Measurements from ENCODE around the gene MB. TPM values are rescaled to one million over a fixed set of nuclear protein-coding genes. Genes with fewer than 3 reads are reported as not detected.

The MB gene
- total and polyA plus RNA-seq, 9 of the 15 experiments (the other 6 are each of a cell fraction or from before 2014, with no cell fraction given) = not detected

DNA sequence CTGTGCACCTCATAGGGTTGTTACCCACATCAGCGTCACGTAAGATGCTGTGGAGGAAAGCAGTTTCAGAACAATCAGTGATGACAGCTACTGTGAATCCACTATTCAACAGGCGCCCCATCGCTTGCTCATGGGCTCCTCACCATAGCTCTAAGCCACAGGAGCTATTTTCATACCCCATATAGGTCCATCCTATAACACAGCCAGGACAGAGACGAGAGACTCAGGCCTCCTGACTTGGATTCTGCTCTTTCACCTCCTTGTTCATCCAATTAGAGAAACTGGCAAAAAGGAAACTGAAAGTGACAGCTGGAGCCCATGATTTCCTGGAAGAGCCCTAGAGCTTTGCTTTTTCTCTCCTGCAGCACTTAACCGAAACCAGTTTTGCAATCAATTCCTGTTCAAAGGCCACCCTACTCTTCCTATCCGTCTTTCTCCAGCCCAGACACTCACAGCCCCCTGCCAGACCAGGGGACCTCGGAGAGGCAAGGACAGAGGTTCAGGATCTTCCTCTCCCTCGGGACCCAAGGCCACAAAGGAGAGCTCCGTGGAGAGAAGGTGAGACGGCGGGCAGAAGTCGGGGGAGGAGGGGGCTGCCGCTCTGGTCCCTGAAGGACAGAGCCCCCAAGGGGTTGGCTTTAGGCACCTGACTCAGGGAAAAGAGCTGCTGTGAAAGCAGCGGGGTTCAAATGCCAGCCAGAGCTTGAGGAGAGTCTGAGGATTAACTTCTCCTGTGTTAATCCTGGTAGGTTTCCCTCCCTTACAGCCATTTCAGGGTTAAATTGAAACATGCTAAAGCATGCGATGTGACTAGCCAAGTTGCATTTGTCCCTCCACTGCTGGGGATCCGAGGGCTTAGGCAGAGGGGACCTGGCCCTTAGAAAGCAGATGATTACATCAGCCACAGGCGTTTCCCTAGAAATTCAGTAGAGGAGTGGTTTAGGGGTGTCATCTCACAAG, 31.2 kb upstream of the MB start, which contains the start of gene APOL6 (continued):
- TF ChIP-seq ZNF398 (CRISPR knock-in tag; IDR thresholded peaks at IDR 0.05) = no peak

- FAIRE-seq (no peak), DNase-seq (ENCODE audit: extremely low read depth in 1 of 4, low spot score in 3 of 4) (no peak), ATAC-seq (no peak)
- H3K79me2 ChIP-seq (ENCODE audit: control insufficient read depth, insufficient read depth, low read length) = no peaks in the 10 kb centered on the region
- intact Hi-C loops (cut with micrococcal nuclease) (no loop called here), in situ Hi-C loops (cut with MboI) (no loop called here)
- H3K9ac ChIP-seq (ENCODE audit: insufficient read depth in 1 of 2, low read depth in 2 of 2, low read length in 2 of 2) = no peak overlapping the region
- H3K27ac ChIP-seq (ENCODE audit: extremely low read depth, low read depth, low read length) = no peak overlapping the region
- H3K4me2 ChIP-seq (ENCODE audit: insufficient read depth, low read length) = no peak overlapping the region
- H3K36me3 ChIP-seq (ENCODE audit: control insufficient read depth, insufficient read depth, low read length) = no peaks in the 10 kb centered on the region
- BruUV-seq (replicated peaks) = no TSS peak
- no peaks in the 10 kb centered on the region for H3K9me3 ChIP-seq (replicated peaks; ENCODE audit: control insufficient read depth, insufficient read depth, low read depth, low read length)
- H3K4me1 ChIP-seq (replicated peaks in 1 of 2; ENCODE audit: control insufficient read depth in 2 of 2, insufficient read depth in 2 of 2, low read length in 2 of 2) = peaks cover 0 to 2% of the 10 kb centered on the region in 2 experiments; a peak in 3 of 5 replicates
- no peaks in the 10 kb centered on the region for H4K20me1 ChIP-seq (replicated peaks; ENCODE audit: control insufficient read depth, insufficient read depth, low read length)
- H3K4me3 ChIP-seq = no peak overlapping the region
- H2AFZ ChIP-seq (ENCODE audit: low read depth, low read length) = no peak overlapping the region
- WGBS (ENCODE audit: insufficient coverage, low coverage, missing lambda C conversion rate) = 56% methylated on average over 3 of the region's 4 CpGs
- CTCF ChIA-PET (ENCODE audit: low intra/inter-chr PET ratio) = no interaction called here
- POLR2A ChIA-PET = no interaction called here
- H3K9me1 ChIP-seq (ENCODE audit: control insufficient read depth, insufficient read depth, low read length) = no peaks in the 10 kb centered on the region
- H3K27me3 ChIP-seq (ENCODE audit: control insufficient read depth in 2 of 2, insufficient read depth in 2 of 2, low read length in 2 of 2) = 0 out of 5 replicates have a peak, but pooled peaks cover 0 to 9% of the 10 kb centered on the region in 2 experiments
- TF ChIP-seq ZNF75A (CRISPR knock-in tag; IDR thresholded peaks at IDR 0.05) (no peak), ZNF121 (CRISPR knock-in tag; conservative IDR thresholded peaks at IDR 0.05) (no peak), PRPF4 (IDR thresholded peaks at IDR 0.05; ENCODE audit: insufficient read depth, low read depth, low read length, poor library complexity, severe bottlenecking) (no peak), ZNF407 (IDR thresholded peaks at IDR 0.05; ENCODE audit: low read depth) (no peak), ZNF584 (CRISPR knock-in tag; IDR thresholded peaks at IDR 0.05; ENCODE audit: low read depth) (no peak)
- TF ChIP-seq, protein P1, sequence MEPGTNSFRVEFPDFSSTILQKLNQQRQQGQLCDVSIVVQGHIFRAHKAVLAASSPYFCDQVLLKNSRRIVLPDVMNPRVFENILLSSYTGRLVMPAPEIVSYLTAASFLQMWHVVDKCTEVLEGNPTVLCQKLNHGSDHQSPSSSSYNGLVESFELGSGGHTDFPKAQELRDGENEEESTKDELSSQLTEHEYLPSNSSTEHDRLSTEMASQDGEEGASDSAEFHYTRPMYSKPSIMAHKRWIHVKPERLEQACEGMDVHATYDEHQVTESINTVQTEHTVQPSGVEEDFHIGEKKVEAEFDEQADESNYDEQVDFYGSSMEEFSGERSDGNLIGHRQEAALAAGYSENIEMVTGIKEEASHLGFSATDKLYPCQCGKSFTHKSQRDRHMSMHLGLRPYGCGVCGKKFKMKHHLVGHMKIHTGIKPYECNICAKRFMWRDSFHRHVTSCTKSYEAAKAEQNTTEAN (CRISPR knock-in tag; IDR thresholded peaks at IDR 0.05) = no peak
Observed at GRCh38 chr22:35645646-35646045, 28.5 kb upstream of the MB start.
